Measurements from ENCODE around the gene TRAPPC3. TPM values are rescaled to one million over a fixed set of nuclear protein-coding genes. Genes with fewer than 3 reads are reported as not detected.

The TRAPPC3 gene
- total RNA-seq, 2 experiments from 2014 or later: 56.7 to 56.8 TPM

DNA sequence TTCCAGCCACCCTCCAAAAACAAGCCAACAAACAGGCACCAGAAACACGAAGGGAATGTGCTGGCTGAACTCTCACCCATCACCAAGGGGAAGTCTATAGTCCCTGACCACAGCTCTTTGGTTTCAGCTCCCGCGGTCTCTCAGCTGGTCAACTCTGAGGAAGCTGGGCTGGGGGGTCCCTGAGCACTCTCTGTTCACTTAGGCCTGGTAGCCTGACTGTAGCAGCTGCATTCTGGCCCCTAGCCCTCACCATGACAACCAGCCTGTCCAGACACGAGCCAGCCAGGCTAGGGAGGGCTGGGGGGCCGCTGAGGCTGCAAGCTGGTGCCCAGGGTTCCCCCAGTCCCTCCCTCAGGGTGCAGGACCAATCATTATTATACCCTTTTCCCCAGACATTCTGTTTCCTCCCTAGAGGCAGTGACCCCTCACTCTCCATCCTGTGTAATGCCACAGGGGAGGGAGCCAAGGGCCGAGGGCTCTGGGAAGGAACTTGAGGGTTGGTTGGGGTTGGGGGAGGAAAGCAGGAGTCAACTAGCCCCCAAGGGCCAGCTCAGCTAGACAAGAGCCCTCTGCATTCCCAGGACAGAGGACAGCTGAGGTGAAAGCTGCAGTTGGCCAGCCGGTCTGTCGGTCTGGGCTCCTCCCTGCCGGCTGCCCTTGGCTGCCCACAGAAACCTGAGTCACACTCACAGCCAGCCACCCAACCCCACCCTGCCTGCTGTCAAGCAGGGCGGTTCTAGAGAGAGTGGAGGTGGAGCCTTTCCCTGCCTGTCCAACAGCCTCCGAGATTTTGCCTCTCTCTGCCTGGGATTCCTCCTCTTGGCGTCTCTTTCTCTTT, 1.2 kb upstream of the TRAPPC3 start:
- H3K4me1 Mint-ChIP-seq (ENCODE audit: low read depth): peaks cover 70% of the 10 kb centered on the region
- peak overlapping the region; percentile 100 for H3K4me3 Mint-ChIP-seq
- H3K9me3 Mint-ChIP-seq: no peaks in the 10 kb centered on the region
- H3K27me3 Mint-ChIP-seq: no peaks in the 10 kb centered on the region
- peak overlapping the region; percentile 92 for H3K27ac Mint-ChIP-seq
- CTCF ChIA-PET: interaction anchor here (0.6 to 4.0 kb wide), 36 partner anchors 12 to 269 kb away, joined by 3 to 151 read pairs (median 5); partner anchors contain the start of genes ADPRS, AGO1, LSM10 and SH3D21
- peak; percentile 90 for DNase-seq
- POLR2A ChIA-PET: interaction anchor here (0.7 to 4.0 kb wide), 8 partner anchors 10 to 381 kb away, joined by 3 to 69 read pairs (median 8); partner anchors contain the start of genes CLSPN, SH3D21 and THRAP3
- intact Hi-C loops (cut with micrococcal nuclease): loop anchor here (10.0 kb wide), 1 partner anchor 1324 kb away; the partner anchor contains the start of gene ZC3H12A
- H3K36me3 Mint-ChIP-seq: peaks cover 6% of the 10 kb centered on the region

DNA sequence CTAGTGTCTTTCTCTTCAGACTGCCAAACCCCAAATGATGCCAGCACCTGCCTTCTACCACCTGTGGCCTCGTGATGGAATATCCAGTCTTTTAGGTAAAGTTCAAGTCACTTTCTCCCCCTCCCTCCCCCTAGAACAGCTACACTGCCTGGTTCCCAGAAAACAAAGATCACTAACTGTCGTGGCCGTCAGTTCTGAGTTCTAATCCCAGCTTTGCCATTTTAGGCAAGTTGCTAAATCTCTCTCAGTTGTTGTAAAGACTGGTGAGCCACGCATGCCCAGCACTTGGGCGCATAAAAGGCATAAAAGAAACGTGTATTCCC, 648 bp upstream of the TRAPPC3 start:
- peaks cover 6% of the 10 kb centered on the region for H3K36me3 Mint-ChIP-seq
- no peak for DNase-seq
- H3K27me3 Mint-ChIP-seq: no peaks in the 10 kb centered on the region
- ChIA-PET POLR2A (interaction anchor here (0.7 to 4.0 kb wide), 11 partner anchors 11 to 380 kb away, joined by 3 to 69 read pairs (median 4); partner anchors contain the start of genes CLSPN, EVA1B, SH3D21 and THRAP3), CTCF (interaction anchor here (0.6 to 4.0 kb wide), 35 partner anchors 12 to 269 kb away, joined by 3 to 151 read pairs (median 5); partner anchors contain the start of genes ADPRS, AGO1, LSM10 and SH3D21)
- intact Hi-C loops (cut with micrococcal nuclease): loop anchor here (1.0 to 10.0 kb wide), 9 partner anchors 11 to 1325 kb away; partner anchors contain the start of genes THRAP3 and ZC3H12A
- peaks cover 67% of the 10 kb centered on the region for H3K4me1 Mint-ChIP-seq (ENCODE audit: low read depth)
- peak overlapping the region; percentile 92 for H3K27ac Mint-ChIP-seq
- H3K4me3 Mint-ChIP-seq: peak overlapping the region; percentile 100
- no peaks in the 10 kb centered on the region for H3K9me3 Mint-ChIP-seq

DNA sequence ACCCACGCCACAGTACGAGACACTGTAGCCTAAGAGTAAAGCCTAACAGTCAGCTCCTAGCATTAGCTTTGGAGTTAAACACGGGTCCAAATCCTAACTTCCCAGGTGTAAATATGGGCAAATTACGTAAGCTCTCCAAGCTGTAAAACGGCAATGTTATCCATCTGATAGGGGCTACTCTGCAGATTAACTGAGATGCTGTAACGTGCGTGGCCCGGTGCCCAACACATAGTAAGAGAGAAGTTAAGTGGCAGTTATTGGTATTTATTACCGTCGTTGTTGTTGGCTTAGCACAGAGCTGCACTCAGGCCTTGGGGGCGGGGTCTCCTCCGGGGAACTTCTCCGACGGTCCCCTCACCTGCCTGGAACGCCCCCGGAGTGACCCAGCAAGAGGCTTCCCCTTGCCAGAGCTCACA, 457 bp downstream of the TRAPPC3 start:
- Mint-ChIP-seq H3K27ac (peak overlapping the region; percentile 92), H3K36me3 (peaks cover 6% of the 10 kb centered on the region), H3K4me1 (ENCODE audit: low read depth) (peaks cover 63% of the 10 kb centered on the region)

DNA sequence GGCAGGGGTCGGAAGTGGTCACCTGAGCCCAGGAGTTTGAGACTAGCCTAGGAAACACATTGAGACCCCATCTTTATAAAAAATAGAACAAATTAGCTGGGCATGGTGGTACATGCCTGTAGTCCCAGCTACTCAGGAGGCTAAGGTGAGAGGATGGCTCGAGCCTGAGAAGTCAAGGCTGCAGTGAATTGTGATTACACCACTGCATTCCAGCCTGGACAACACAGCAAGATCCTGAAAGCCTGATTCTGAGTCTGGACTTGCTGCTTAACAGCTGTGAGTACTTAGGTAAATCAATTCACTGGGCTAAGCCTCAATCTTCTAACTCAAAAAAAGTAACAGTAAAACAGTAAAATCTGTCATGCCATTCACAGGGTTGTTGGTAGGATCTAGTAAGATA, 4.9 kb downstream of the TRAPPC3 start:
- no peaks in the 10 kb centered on the region for H3K9me3 Mint-ChIP-seq
- no peak for DNase-seq
- CTCF ChIA-PET: interaction anchor here (0.7 to 3.7 kb wide), 5 partner anchors 9 to 211 kb away, joined by 3 to 15 read pairs (median 4); no protein-coding TSS in a partner anchor
- POLR2A ChIA-PET: interaction anchor here (1.6 kb wide), 1 partner anchor 80 kb away, joined by 4 read pairs; the partner anchor contains the start of gene THRAP3
- H3K27me3 Mint-ChIP-seq: no peaks in the 10 kb centered on the region
- peaks cover 64% of the 10 kb centered on the region for H3K4me1 Mint-ChIP-seq (ENCODE audit: low read depth)
- H3K4me3 Mint-ChIP-seq: no peak overlapping the region
- peaks cover 20% of the 10 kb centered on the region for H3K36me3 Mint-ChIP-seq
- no peak overlapping the region for H3K27ac Mint-ChIP-seq
- intact Hi-C loops (cut with micrococcal nuclease): no loop called here

More for the DNA sequence above, 457 bp downstream of the TRAPPC3 start:
- intact Hi-C loops (cut with micrococcal nuclease): loop anchor here (1.0 to 5.0 kb wide), 8 partner anchors 12 to 272 kb away; partner anchors contain the start of gene THRAP3
- Mint-ChIP-seq H3K4me3 (peak overlapping the region; percentile 100), H3K27me3 (no peaks in the 10 kb centered on the region), H3K9me3 (no peaks in the 10 kb centered on the region)
- DNase-seq: no peak
- ChIA-PET POLR2A (interaction anchor here (0.8 to 4.0 kb wide), 11 partner anchors 12 to 379 kb away, joined by 3 to 69 read pairs (median 4); partner anchors contain the start of genes CLSPN, EVA1B and THRAP3), CTCF (interaction anchor here (0.6 to 4.0 kb wide), 26 partner anchors 10 to 1330 kb away, joined by 3 to 151 read pairs (median 8); partner anchors contain the start of genes OSCP1, SH3D21 and THRAP3)

DNA sequence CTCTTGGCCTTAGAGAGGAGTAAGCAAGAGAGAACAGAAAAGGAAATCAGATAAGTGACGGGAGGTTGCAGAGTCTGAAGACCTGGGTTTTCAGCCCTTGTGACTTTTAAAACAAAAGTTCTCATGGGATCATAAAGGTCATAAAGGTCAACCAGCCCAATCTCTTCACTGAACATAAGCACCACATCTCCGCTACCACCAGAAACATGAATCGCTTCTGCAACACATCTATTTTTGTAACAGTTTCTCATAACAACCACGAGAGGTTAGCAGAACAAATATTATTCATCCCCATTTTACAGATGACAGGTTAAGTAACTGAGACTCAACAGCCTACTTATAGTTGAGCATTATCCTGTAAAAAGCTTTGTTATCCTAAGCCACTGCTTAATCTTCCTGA, 5.9 kb downstream of the TRAPPC3 start:
- no peak for DNase-seq
- Mint-ChIP-seq H3K9me3 (no peaks in the 10 kb centered on the region), H3K27ac (peak overlapping the region; percentile 40), H3K4me1 (ENCODE audit: low read depth) (peaks cover 60% of the 10 kb centered on the region), H3K36me3 (peaks cover 18% of the 10 kb centered on the region), H3K27me3 (no peaks in the 10 kb centered on the region), H3K4me3 (no peak overlapping the region)
- intact Hi-C loops (cut with micrococcal nuclease): no loop called here
- POLR2A ChIA-PET: no interaction called here
- CTCF ChIA-PET: interaction anchor here (1.7 to 3.7 kb wide), 2 partner anchors 44 to 45 kb away, joined by 4 to 15 read pairs; no protein-coding TSS in a partner anchor

- Mint-ChIP-seq H3K4me1 (ENCODE audit: low read depth) (peaks cover 50% of the 10 kb centered on the region), H3K27me3 (no peaks in the 10 kb centered on the region), H3K4me3 (no peak overlapping the region), H3K9me3 (no peaks in the 10 kb centered on the region), H3K36me3 (peaks cover 23% of the 10 kb centered on the region), H3K27ac (no peak overlapping the region)
- DNase-seq: no peak
- intact Hi-C loops (cut with micrococcal nuclease): no loop called here
- ChIA-PET CTCF (interaction anchor here (0.6 to 1.7 kb wide), 2 partner anchors 34 to 42 kb away, joined by 4 read pairs; no protein-coding TSS in a partner anchor), POLR2A (no interaction called here)
These were observed 7.2 kb downstream of the TRAPPC3 start for GRCh38 chr1:36142121-36142520.

DNA sequence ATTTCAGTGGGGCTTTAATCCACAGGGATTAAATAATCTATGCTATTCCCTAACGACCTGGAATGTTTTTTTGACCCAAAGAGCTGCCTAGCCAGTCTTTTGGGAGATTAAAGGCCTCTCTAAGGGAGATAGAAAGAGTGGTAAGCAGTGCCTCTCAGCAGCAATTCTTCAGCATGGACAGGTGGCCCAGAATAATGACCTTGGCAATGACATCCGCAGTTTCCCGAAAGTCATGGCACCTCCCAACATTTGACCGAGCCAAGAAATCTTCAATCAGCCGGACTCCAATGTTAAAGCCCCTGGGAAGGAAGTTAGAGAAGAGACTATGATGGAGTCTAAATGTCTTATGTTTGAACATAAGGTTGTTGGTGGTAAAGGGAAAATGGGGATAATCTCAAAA, 9.8 kb downstream of the TRAPPC3 start:
- CTCF ChIA-PET: interaction anchor here (1.1 to 2.5 kb wide), 2 partner anchors 9 to 49 kb away, joined by 6 to 7 read pairs; partner anchors contain the start of gene TRAPPC3
- intact Hi-C loops (cut with micrococcal nuclease): no loop called here
- peak overlapping the region; percentile 72 for H3K27ac Mint-ChIP-seq

GRCh38 chr1:36137776-36138175, 11.5 kb downstream of the TRAPPC3 start:
- intact Hi-C loops (cut with micrococcal nuclease): no loop called here
- peak overlapping the region; percentile 3 for H3K27ac Mint-ChIP-seq
- no peak overlapping the region for H3K4me3 Mint-ChIP-seq
- peaks cover 20% of the 10 kb centered on the region for H3K36me3 Mint-ChIP-seq
- H3K27me3 Mint-ChIP-seq: no peaks in the 10 kb centered on the region
- no peak for DNase-seq
- H3K9me3 Mint-ChIP-seq: no peaks in the 10 kb centered on the region
- peaks cover 28% of the 10 kb centered on the region for H3K4me1 Mint-ChIP-seq (ENCODE audit: low read depth)
- ChIA-PET POLR2A (no interaction called here), CTCF (interaction anchor here (2.5 kb wide), 1 partner anchor 11 kb away, joined by 7 read pairs; the partner anchor contains the start of gene TRAPPC3)

More for the DNA sequence above, 9.8 kb downstream of the TRAPPC3 start:
- no peak for DNase-seq
- POLR2A ChIA-PET: no interaction called here
- Mint-ChIP-seq H3K4me1 (ENCODE audit: low read depth) (peaks cover 40% of the 10 kb centered on the region), H3K27me3 (no peaks in the 10 kb centered on the region), H3K4me3 (no peak overlapping the region), H3K36me3 (peaks cover 22% of the 10 kb centered on the region), H3K9me3 (no peaks in the 10 kb centered on the region)

DNA sequence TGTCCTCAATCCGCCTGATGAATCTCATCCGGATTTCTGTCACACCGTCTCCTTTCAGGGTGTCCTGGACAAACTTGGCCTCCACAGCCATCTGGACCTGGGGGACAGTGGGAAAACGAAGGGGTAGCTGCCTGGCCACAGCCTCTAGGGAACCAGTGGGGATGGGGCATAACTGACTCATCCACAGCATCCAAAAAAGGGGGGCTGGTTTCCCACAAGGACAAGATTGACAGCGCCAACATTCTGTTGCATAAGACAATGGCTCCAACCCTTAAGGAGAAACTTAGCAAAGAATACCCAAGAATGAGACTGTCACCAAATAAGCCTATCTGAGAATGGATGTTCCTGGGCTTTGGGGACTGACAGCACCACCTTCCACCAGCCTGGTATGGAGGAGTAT, 12.1 kb downstream of the TRAPPC3 start:
- no peak overlapping the region for H3K27ac Mint-ChIP-seq
- peaks cover 20% of the 10 kb centered on the region for H3K36me3 Mint-ChIP-seq
- intact Hi-C loops (cut with micrococcal nuclease): no loop called here
- ChIA-PET POLR2A (no interaction called here), CTCF (interaction anchor here (1.1 kb wide), 1 partner anchor 149 kb away, joined by 5 read pairs; no protein-coding TSS in a partner anchor)
- no peak for DNase-seq
- no peak overlapping the region for H3K4me3 Mint-ChIP-seq
- peaks cover 26% of the 10 kb centered on the region for H3K4me1 Mint-ChIP-seq (ENCODE audit: low read depth)
- H3K9me3 Mint-ChIP-seq: no peaks in the 10 kb centered on the region
- no peaks in the 10 kb centered on the region for H3K27me3 Mint-ChIP-seq

DNA sequence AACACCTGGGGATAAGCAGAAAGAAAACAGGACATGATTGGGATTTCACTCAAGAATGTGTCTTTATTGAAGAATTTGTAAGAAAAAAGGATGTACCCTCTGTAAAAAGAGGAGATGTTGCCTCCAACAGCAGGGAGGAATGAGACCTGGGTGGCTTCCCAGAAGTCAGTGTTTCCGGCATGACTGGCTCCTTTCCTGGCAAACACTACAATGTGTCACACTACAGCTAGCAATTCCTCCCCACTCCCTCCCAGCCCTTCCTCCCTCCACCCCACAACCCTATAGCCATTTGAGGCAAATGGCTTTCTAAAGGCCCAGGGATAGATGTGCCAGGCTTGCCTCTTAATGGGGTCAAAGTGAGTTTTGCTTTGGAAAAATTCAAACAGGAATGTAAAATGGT, 12.8 kb downstream of the TRAPPC3 start:
- no peak overlapping the region for H3K4me3 Mint-ChIP-seq
- H3K36me3 Mint-ChIP-seq: peaks cover 18% of the 10 kb centered on the region
- CTCF ChIA-PET: interaction anchor here (1.1 to 2.4 kb wide), 4 partner anchors 8 to 232 kb away, joined by 5 to 19 read pairs (median 11); no protein-coding TSS in a partner anchor
- no peaks in the 10 kb centered on the region for H3K27me3 Mint-ChIP-seq
- peaks cover 21% of the 10 kb centered on the region for H3K4me1 Mint-ChIP-seq (ENCODE audit: low read depth)
- no peak for DNase-seq
- peak overlapping the region; percentile 60 for H3K27ac Mint-ChIP-seq
- H3K9me3 Mint-ChIP-seq: no peaks in the 10 kb centered on the region
- POLR2A ChIA-PET: no interaction called here
- intact Hi-C loops (cut with micrococcal nuclease): no loop called here

- POLR2A ChIA-PET: interaction anchor here (1.2 kb wide), 1 partner anchor 13 kb away, joined by 4 read pairs; the partner anchor contains the start of gene TRAPPC3
- no peak for DNase-seq
- peaks cover 18% of the 10 kb centered on the region for H3K36me3 Mint-ChIP-seq
- H3K27ac Mint-ChIP-seq: peak overlapping the region; percentile 32
- no peaks in the 10 kb centered on the region for H3K27me3 Mint-ChIP-seq
- CTCF ChIA-PET: interaction anchor here (0.9 to 3.5 kb wide), 9 partner anchors 9 to 233 kb away, joined by 4 to 52 read pairs (median 9); partner anchors contain the start of gene TRAPPC3
- no peaks in the 10 kb centered on the region for H3K9me3 Mint-ChIP-seq
- peaks cover 14% of the 10 kb centered on the region for H3K4me1 Mint-ChIP-seq (ENCODE audit: low read depth)
- no peak overlapping the region for H3K4me3 Mint-ChIP-seq
- intact Hi-C loops (cut with micrococcal nuclease): no loop called here
These were observed 13.5 kb downstream of the TRAPPC3 start for GRCh38 chr1:36135796-36136195.

Data from activated CD4-positive, alpha-beta memory T cell treated with anti-CD3 and anti-CD28 coated beads for 36 hours (primary cell).